NCI-H510A (cell line): ENCODE data around the gene P2RY14.

ENCODE experiments used
- DNase-seq: peaks from one replicate; lab custom pipeline; 2025; lab: John Stamatoyannopoulos, UW

Gene P2RY14

GRCh38 chr3:151278230-151278629 is at the start of gene P2RY14:
TSS of gene P2RY14 (minus strand) at chr3:151278542. CDS start at chr3:151214316, 64,226 bp downstream.
- no peak for DNase-seq

GRCh38 chr3:151327571-151328198 is 49.3 kb upstream of the P2RY14 start:
- no peak for DNase-seq

DNA sequence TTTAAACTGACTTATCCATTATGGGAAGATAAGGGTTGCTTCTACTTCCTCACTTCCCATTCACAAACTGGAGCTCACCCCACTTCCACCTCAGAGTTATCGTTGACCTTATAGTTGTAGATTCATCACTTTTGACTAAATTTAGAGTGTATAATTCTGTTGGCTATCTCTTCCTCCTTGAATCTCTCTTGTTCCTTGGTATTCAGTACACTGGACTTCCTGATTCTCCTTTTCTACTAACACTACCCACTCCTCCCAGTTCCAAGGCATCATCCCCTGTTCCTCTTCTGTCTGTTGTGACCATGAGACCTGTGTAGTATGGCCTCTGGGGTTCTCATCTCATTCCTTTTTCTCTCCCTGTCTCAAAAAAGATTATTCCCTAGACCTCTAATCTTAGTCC is 44.2 kb upstream of the P2RY14 start:
- no peak for DNase-seq

- DNase-seq = no peak
These were observed 43.2 kb upstream of the P2RY14 start for GRCh38 chr3:151321526-151321925.

DNA sequence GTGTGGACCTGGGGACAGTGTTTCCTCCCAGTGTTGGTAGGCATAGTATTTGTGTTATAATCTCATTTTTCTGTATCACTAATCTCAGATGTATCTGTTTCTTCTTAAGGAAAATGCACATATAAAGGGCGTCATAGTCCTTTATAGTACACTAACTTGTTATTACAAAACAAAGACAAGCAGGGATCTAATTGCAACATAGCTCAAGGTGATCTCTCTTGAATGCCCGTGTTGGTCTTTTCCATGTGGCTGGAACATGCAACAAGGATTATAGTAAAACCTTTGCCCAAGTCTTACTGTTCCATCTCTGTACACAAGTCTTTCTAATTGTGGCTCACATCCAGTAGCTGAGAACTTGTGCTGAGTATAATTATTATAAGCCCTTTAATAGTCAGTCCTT is 41.8 kb upstream of the P2RY14 start:
- no peak for DNase-seq

- no peak for DNase-seq
These were observed 41.3 kb upstream of the P2RY14 start for GRCh38 chr3:151319628-151320027.

DNA sequence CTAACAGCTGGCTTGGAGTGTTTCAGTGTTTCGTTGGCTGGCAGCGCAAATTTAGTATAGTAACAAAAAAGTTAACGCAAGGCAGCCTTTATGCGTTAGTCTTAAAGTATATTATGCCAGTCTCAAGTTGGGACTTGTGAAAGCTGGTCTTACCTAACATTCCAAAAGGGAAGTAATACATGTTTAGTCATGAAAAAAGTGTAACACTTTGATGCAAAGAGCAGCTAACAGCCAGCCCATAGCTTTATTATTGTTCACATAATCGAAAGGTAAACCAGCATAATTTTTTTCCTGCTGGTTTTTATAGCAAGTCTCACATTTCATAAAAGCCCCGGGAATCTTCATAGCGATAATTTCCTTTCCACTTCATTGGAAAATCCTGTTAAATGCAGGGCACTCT is 40.6 kb upstream of the P2RY14 start:
- DNase-seq = no peak

GRCh38 chr3:151318313-151318712 is 40.0 kb upstream of the P2RY14 start:
- no peak for DNase-seq

DNA sequence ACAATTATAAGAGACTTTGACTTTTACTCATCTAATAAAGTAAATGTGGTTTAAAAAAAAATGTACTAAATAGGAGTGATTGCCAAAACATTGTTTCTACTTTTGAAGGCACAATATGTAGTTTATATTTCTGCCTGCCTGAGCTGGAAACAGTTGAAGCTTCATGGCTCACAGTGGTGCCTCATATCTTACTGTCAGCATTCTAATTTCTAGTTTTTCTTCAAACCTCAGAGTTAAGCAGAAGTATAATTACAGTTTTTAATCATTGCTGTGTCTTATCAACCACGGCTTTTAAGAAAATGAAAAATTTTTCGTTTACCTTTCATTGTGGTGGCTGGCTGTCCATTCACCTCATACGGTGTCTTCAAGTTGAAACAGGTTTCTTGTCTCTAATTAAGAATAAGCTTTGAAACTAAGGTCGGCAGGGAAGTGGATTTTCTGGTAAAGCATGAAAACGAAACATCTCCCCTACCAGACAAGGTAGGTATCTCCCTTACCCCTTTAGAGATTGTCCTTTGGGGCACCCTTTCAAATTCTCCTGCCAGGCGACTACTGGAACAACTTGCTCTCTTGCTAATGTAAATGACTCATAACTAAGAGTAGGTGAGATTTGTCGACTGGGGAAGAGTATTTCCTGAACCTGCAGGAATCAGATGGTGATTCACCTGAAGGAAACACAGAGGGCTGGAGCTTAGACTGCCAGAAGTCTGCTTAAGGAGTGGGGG is 38.1 kb upstream of the P2RY14 start, which contains the start of gene GPR87:
TSS of gene GPR87 (minus strand) at position 554 of the 725 bp plus-strand sequence. CDS start 16,720 bp downstream, outside the sequence.
- DNase-seq = no peak

GRCh38 chr3:151315846-151316245 is 37.5 kb upstream of the P2RY14 start:
- no peak for DNase-seq

DNA sequence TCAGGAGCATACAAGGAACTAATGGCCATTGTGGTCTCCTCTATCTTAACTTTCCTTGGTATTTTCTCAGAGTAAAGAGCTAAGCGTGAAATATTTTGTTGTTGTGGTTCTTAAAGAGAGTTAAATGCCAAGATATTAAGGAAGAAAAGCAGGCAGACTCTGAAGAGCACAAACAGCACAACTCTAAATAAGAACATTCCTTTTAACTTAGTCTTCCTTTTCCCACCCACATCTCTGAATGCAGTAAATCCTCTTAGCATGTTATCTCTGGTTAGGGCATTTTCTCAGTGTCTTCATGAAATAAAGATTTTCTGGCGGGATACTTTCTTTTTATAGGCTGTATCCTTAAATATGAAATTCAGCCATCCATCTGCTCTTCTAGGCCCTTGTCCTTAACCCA is 36.8 kb upstream of the P2RY14 start:
- no peak for DNase-seq

DNA sequence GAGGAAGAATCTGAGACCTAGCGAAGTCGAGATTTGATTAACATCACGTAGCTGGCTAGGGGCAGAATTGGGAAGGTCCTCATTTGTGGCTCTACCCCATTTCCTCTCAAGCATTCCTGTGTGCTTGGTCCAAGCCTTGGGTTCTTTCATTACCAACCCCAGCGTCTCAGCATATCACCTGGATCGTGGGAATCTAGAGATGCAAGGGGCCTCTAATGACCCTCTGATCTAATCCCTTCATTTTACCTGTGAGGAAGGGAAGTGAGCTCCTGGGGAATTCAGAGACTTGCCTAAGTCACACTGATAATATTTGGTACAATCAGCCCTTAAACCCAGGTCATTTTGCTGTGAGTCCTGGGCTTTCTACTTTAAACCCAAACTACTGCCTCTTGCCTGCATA is 36.3 kb upstream of the P2RY14 start:
- no peak for DNase-seq

- DNase-seq = no peak
These were observed 35.8 kb upstream of the P2RY14 start for GRCh38 chr3:151314137-151314536.

GRCh38 chr3:151312972-151313371 is 34.6 kb upstream of the P2RY14 start:
- no peak for DNase-seq

- DNase-seq = no peak
These were observed 31.2 kb upstream of the P2RY14 start for GRCh38 chr3:151309566-151309965.

GRCh38 chr3:151307583-151308488 is 29.5 kb upstream of the P2RY14 start:
- no peak for DNase-seq

DNA sequence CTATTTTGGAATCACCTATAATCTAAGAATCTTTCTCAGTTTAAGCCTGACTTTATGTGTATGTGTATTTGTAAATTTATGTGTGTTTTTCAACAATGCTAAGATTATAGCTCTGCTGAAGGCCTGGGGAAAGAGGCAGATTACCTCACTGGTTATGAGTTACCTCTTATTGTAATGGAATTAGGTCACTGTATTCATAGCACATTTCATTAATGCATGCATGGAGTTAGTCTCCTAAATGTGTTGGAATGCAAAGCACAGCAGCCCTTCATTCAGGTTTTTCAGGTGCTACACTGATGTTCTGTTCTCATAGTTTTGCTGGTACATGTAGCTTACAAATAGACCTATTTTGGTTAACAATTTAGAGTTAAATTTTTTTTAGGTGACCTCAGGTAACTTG is 28.8 kb upstream of the P2RY14 start:
- DNase-seq = no peak

GRCh38 chr3:151306168-151306810 is 27.9 kb upstream of the P2RY14 start:
- DNase-seq = no peak

DNA sequence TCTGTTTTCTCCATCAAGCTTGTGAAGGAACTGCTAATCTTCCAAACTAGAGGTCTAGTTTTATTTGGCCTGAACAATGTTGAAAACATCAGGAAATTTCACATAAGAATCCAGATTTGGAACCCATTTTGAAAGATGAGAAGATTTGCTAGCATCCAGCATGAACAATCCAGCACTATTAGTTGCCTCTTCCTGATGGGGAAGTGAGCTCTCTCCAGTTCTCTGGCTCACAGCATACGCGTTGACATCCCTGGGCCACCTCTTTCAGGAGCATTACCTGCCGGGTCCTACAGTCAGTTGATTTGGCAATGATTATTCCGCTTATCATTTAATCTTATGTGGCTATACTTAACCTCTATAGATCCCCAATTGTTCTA is 27.4 kb upstream of the P2RY14 start:
- DNase-seq = no peak

GRCh38 chr3:151305060-151305774 is 26.9 kb upstream of the P2RY14 start:
- no peak for DNase-seq

DNA sequence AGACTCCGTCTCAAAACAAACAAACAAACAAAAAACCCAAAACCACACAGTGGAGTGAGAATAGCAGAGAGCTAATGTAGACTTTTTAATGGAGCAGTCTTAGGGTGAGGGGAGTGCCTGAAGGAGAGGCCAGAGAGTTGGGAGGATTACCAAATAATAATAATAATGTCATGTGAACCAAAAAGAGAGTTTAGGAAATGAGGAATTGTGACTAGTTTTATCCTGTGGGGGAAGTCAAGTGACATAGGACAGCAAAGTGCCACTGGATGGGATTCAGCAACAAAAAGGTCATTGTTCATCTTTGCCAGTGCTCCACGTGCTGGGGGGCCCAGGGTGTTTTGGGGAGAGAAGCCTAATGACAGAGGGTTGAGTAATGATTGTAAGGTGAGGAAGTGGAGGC is 25.4 kb upstream of the P2RY14 start:
- DNase-seq = no peak

DNA sequence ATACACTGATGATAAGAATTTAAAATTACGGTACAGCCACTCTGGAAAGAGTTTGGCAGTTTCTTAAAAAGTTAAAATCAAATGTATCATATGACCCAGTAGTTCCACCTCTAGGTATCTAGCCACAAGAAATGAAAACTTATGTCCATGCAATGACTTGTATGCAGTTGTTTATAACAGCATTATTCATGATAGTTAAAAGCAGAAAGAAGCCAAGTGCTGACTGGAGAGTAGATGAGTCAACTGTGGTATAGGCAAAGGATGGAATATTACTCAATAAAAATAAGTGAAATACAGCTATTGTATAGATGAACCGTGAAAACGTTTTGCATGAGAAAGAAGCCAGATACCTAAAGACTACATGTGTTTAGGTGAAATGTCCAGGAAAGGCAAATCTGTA is 23.4 kb upstream of the P2RY14 start:
- no peak for DNase-seq
